Stimulated activated CD4-positive, alpha-beta T cell treated with anti-CD3 and anti-CD28 coated beads, Interleukin-12 subunit alpha, Interleukin-12 subunit beta, amount 100 ng/mL, for 24 hours (primary cell): Measurements from ENCODE around the gene RHOG.
"Not testable (repeated sequence)": the region's sequence is repeated elsewhere in the genome, so short reads cannot be mapped to it uniquely, and the experiment has no call there.

Experiments
- DNase-seq, 2 experiments: peaks; one replicate each; pipeline ENCODE4 v3.0.0-alpha.2; 2020; ENCODE audit warnings: low read depth in 2 of 2

RHOG gene

DNA sequence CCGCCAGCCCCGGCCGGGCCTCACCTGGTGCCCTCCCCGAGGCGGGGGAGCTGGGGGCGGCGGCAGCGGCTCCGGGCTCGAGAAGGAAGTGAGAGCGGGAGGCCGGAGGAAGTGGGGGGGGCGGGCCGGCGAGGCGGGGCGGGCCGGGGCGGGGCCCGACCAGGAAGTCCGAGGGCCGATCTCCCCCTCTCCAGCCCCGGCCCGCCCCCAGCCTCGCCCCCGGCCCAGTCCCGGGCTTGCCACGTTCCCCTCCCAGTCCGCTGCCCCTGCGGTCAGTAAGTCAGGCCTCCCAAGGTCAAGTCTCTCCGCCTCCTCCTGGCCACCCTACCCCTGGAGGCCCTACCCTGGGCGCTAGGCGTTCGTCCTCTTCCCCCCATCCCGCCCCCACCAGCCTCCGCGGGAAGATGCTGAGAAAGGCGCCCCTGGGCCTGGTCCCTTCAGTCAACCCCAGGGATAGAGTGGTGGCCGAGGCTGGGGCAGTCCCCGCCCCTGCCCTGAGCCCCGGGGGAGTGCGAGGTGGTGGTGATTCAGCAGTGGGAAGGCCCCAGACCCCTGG lies at the start of gene RHOG:
RHOG (minus strand) TSS at position 90 of the 556 bp plus-strand sequence. CDS start 12,821 bp downstream, outside the sequence.
- DNase-seq = peak in 1 of 2 experiments; percentile 93

DNA sequence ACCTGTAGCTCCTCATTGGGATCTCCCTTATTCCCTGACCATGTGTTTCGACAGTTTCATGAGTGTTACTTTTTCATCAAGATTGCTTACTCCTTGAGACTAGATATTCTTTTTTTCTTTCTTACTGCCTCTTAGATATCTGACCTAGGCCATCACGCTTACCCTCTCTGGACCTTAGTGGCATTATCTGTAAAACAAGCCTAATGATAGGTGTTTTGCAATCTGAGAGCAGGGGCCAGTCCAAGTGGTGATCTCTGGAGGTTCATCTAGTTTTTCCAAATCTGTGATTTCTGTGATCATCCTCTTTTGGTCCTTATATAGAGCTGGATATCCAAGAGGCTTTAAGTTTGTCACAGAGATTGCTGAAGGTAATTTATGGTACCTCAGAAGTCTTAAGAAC lies 49.3 kb upstream of the RHOG start:
- no peak for DNase-seq

DNA sequence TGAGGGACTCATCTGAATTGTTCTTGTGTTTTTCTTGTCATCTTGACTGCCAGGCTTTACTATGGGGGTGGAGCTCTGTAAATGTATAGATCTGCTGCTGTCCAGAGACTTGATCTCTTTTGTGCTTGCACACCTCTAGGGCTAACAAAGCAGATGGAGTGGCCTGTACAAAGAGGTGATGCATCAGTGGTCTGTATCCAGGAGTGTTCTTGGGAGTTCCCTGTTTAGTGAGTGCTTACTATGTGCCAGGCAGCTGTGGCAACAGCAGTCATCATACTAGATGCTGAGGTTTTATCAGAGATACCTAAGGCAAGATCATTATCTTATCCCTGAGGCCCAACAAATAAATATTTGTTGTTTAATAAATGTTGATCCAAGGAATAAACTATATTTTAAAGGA lies 48.1 kb upstream of the RHOG start:
- no peak for DNase-seq

DNA sequence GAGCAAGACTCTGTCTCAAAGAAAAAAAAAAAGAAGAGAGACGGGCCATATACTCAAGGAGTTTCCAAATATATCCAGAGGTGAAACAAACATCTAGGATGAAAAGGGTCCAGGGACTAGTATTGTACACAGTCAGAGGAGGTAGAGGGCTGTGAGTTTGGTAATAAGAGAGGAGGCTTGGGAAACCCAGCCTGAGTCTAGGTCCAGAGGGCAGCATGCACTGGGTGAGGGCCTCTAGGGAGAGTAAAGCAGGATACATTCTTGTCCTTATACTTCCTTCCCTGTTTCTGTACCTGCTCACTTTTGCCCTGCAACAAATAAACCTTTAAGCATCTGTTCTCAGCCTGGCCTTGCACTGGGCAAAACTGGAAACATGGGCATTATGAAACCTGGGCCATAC lies 46.2 kb upstream of the RHOG start:
- no peak for DNase-seq

DNA sequence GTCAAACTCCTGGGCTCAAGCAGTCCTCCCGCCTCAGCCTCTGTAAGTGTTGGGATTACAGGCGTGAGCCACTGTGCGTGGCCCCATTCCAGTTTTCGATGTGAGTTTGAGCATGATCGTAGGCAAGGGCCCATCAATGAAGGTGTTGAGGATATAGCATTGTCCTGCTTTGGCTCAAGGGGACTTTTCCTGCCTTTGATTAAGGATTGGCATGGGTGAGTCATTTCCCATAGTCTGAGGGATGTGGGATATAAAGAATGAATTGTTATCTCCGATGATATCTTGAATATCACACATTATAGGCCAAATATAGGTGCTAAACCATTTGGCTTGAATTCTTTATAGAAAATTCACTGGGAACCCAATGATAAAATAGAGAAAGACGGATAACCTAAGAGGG lies 45.1 kb upstream of the RHOG start:
- no peak for DNase-seq

DNA sequence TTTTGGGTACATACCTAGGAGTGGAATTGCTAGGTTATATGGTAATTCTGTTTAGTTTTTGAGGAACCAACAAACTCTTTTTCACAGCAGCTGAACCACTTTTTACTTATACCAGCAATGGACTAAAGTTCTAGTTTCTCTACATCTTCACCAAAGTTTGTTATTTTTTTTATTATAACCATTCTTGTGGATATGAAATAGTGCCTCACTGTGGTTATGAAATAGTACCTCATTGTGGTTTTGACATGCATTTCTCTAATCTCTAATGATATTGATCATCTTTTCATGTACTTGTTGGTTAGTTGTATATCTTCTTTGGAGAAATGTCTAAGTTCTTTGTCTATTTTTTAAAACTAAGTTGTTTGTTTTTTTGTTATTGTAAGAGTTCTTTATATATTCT lies 41.9 kb upstream of the RHOG start:
- no peak for DNase-seq

DNA sequence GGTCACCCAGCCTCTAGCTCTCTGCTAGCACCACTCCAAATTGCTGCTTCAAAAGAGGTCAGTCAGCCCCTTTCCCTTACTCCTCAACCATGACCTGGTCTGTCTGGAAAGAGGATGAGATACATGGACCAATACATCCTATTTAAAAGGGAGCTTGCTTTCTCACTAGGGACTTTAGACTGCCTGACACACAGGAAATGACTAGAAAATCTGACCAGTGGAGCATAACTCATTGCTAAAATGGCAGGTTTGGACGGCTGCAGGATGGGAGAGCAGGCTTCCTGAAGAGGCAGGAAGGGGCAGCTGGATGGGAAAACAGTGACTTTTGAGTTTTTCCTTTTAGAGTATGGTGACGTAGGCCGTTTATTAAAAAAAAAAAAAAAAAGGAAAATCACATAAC lies 40.0 kb upstream of the RHOG start:
- DNase-seq = no peak

DNA sequence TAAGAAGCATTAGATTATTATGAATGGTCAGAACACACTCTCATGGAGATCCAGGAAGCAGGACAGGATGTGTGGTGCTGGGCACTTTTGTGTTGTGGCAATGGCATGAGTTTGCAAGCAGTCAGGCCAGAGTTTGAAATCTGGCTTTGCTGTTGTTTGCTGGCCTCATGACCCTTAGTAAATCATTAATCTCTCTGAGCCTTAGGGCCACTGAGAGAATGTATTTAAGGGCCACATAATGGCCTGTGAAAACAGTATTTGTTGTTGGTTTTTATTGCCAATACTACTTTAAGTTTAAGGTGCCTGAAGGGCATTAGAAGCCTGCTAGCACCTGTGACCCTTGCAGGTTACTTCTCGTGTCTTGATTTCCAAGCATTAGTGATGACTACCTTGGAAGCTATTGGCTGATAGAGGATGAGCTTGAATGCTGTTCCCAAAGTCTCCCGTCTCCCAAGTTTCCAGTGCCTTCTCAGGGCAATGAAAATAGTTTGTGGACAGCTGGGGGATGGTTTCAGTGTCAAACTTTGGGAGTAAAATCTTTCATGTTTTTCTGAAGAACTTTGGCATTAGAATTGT lies 39.3 kb upstream of the RHOG start:
- DNase-seq = no peak

DNA sequence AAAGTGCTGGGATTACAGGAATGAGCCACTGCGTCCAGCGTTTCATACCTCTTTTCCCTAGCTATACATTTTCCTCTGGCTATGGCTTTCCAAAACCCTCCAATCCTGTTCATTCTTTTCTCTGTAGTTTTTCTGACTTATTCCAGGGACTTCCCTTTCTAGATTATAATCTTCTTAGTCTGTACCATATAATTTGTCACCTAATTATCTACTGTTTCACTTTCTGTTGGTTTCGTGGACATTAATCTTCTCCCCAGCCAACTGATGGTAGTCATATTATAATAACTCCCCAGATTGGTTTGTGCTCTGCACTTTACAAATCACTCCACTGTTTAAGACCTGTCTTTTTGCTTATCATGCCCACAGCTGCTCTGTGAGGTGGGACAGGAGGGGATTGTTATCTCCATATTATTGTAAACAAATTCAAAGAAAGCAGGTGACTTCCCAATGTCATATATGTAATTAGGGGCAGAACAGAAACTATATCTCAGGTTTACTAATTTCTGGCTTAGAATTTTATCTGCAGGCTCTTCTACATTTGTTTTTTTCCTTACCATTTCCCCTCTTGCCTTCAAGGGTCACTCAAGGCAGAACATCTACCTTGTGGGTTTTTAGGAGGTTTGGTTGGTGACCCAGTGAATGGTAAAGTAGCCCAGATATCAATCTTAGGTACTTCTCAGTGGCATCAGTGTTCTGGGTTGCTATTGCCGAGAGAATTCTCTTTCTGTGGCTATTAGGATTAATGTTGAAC lies 38.6 kb upstream of the RHOG start:
- no peak for DNase-seq

DNA sequence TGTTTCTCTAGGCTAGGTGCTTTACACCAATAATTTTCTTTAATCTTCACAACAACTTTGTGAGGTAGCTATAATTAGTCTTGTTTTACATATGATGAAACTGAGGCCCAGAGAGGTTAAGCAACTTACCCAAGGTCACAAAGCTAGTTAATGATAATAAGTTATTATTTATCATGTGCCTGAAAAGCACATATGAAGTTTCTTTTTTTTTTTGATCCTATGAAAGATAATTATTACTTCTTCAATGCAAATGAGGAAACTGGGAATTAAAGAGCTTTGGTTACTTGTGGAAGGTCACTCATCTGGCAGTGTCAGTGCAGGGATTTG lies 37.5 kb upstream of the RHOG start:
- no peak for DNase-seq

DNA sequence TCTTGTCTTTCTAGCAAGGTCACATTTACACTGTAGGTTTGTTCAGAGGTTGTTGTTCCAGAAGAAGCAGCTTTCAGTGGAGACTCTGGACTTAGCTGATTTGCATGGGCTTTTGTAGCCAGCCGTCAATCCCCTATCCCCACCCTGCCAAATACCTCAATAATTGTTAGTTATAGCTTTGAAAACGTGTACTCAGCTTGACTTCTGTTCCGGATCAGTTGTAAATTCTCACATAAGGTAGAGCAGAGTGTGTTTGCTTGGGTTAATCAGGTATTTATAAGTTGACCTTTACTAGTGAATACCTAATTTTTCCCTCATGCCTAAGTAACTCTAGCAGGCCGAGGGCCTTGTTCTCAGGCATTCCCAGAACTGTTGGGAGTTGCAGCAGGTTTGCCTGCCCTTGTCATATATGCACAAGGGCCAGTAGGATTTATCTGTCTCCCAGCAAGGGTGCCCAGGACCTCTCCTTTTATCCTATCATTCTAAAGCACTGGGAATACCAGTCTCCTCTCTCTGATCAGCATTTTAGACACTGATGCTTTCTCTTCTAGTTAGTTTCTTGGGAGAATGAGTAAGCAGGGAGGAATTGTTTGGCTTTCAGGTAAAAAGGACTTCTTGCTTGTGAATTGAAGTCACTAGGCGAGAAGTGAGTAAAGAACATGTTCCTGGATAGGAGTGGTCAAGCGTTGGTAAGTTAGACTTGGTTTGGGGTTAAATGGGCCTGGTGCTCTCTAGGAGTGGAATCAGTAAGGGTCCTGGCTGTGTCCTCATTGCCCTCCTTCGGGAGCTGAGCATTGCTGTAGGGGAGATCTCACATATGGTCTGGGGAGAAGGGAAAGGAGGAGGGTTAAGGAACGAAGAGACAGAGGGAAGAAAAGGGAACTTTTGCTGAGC lies 36.9 kb upstream of the RHOG start:
- DNase-seq = no peak

DNA sequence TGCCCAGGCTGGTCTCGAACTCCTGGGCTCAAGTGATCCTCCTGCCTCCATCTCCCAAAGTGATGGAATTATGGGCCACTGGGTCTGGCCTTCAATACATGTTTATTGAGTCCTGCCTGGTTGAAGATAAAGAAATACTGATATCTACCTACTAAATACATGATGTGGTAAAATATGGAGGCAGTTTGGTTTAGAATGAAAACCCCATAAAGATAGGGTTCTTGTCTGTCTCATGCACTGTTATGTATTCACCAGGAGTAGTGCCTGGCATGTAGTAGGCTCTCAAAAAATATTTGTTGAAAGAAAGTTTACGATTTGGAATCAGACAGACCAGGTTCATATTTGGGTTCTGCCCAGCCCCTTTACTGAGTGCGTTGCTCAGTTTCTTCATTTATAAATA lies 35.9 kb upstream of the RHOG start:
- DNase-seq = no peak

DNA sequence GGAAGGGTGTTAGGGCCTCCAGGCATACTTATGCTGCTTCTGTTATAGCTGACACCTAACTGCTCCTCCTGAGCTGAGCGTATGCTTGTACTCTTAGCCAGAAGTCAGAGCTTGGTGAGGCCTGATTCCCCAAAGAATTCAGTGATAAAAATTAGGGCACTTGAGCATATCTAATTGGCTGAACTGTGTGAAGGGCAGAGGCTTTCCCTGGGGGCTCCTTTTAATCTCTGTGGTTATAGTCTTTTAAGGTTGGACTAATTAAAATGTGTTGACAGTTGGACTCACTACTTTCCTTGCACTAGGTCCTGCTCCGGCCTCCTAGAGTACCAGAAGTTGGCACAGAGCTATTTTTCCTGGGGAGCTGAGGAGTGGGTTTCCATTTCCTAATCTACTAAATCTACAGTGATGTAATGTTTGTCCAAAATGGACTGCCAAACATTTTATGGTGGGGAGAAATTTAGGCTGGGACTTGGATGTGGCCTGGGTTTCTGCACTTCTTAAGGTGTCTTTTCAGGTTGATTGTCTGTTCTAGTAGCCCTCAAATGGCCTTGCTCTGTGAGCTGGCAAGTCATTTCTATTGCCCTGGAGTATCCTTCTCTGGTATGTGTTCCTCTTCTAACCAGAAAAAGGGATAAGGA lies 33.1 kb upstream of the RHOG start:
- DNase-seq = no peak

DNA sequence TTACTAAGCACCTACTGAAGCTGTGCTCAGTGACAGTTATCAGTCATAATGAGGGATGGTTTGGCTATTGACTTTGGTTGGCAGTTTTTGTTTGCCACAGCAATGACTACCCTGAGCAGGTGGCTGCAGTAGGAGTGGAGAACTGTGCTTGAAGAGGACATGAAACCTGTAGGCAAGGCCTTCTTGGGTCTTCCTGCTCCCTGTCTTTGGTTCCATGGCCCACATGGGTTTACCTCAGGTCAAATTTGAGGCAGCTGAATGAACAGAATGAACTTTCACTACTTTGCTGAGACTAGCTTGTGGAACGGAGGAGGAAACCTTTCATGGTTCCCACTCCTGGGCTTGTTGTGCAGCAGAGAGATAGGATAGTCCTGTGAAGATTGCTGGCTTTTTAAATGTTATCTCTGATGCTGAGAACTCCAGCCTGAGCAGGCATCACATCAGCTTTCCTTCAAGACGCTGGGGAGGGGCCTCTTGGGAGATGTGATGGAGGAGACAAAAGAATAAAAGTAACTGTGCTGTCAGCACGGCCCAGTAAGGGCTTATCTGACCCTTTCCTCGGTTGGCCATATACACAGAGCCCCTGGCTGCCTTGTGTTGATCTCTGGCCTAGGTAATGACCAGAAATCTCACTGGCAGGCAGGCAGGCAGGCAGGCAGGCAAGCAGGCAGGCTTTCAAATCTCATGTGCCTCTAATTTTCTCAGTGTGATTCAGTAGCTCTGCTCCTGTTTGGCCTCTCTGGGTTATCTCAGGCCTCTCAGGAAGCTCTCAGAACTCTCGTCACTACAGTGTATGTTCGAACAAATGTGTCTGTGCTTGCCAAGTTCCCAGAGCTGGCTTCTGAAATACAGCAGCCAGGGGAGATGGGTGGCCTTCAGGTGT lies 26.7 kb upstream of the RHOG start:
- DNase-seq = no peak

DNA sequence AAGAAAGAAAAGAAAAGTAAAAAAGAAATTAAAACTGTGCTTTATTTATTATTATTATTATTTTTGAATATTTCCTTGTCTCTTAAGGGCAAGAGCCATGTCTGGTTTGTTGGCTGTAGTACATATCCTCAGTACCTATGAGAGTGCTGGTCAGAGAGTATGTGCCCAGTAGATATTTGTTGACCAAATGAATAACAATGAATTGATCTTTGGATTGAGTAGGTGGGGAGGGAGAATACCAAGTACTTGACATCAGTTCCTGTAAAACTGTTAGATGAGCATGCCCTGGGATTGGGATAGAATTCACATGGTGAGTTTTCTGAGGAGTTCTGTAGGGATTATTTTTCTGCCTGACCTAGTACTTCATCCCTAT lies 26.1 kb upstream of the RHOG start:
- DNase-seq = no peak

DNA sequence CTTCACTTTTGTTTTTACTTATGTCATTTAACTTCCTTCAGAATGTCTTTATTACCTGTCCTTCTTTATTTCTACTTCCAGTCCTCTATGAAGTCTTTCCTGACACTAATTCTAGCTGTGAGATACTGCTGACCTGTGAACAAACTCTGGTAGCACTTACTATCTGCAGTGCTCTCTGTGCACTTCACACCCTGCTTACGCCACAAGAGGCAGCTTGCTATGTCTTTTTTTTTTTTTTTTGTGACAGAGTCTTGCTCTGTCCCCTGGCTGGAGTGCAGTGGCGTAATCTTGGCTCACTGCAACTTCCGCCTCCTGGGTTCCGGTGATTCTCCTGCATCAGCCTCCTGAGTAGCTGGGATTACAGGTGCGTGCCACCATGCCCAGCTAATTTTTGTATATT lies 25.4 kb upstream of the RHOG start:
- DNase-seq = no peak

DNA sequence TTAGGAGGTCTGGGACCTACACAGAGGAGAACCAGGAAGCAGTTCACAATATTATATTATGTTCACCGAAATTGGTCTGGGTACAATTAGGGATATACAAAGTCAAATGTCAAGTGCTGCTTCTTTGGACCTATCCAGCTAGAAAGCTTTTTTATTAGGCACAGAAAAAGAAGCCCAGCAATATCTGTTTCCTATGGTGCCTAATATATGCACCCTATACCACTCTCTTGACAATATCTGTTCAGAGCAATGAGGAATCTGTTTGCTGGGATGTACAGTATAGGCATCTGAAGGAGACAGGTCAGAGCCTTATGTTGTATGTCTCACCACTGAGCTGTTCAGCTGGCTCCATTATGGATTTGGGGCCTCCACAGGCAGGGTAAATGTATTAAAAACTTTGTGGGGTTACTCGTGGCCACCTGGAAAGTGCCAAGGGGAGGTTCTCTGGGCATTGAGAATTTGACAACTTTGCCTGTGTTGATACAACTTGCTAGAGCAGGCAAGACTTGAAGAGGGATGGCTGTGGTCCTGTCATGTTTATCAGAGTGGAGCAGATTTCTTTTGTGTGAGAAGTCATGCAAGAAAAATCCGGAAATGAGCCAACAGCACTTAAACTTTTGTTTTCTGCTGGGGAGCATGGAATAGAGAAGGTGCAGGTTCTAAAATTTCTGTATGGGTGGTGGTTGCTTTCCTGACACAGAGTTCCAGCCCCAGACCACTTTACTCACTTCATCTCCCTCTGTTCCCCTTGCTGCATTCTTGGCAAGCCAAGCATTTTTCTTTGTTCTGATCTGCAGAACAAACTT lies 24.8 kb upstream of the RHOG start:
- no peak for DNase-seq

DNA sequence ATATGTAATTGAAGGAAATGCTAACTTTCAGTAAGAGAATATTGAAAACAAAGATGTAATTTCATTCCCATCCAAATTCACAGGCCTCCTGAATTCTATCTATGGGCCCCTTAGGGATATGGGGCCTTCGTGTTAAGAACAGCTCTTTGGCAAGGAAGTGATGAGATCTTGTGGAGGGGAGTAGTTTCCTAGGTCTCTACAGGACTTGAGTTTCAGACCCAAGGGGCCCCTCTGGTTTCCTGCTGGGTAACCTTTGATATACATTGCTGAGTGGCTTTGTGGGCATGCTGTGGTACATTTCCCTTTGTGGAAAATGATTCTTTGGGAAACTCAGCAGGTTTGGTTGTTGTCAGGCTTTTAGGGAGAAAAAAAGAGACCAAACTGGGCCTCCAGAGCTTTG lies 20.9 kb upstream of the RHOG start:
- DNase-seq = no peak

DNA sequence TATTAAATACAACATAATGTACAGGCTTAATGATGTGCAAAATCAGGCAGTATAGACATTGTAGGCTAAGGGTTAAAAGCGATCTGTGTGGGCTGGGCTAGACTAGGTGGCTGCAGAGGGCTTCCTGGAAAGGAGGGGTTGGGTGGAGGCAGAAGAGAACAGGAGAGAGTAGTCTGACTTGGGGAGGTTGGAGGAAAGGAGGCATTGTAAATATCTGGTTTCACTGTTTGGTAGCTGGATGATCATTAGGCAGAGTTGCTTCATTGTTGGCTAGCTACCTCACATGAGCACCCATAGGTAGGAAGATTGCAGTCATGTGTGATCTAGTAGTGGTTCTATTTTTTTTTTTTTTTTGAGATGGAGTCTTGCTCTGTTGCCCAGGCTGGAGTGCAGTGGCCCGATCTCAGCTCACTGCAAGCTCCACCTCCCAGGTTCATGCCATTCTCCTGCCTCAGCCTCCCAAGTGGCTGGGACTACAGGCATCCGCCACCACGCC lies 20.2 kb upstream of the RHOG start:
- not testable (repeated sequence) for DNase-seq

DNA sequence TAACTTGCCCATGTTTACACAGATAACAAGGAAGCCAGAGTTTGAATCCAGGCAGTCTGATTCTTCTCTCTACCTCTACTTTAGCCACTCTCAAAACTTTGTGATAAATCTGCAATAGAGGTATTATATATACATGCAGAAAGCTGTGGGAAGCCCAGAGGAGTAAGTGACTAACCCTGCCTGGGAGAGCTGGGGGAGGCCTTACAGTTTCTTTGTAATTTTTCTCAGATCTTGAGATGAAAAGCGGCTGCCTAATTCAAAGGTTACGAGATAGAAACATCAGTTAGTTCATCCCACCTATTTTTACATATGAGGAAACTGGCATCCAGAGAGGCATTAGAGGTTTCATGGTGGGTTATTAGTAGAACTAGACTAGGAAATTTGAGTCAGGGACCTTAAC lies 19.6 kb upstream of the RHOG start:
- no peak for DNase-seq
